Panc1 (cell line): Measurements from ENCODE around the gene SPAG4.

Experiments
- POLR2AphosphoS5 ChIP-seq: IDR thresholded peaks from 2 replicates; pipeline ENCODE4 v1.6.1; 2012; ENCODE audit warnings: mild to moderate bottlenecking, low read depth, low read length, moderate library complexity
- TF ChIP-seq, protein P1 (sequence below): fragments of 450-650 bp; IDR thresholded peaks from 2 replicates; pipeline ENCODE4 v1.5.1; 2017; ENCODE audit warnings: mild to moderate bottlenecking
- TF ChIP-seq, protein P2 (sequence below), 2 experiments: IDR thresholded peaks; 2 replicates each; pipeline ENCODE4 v1.6.1; 2011 to 2012; ENCODE audit warnings: low read depth in 2 of 2, control low read depth in 1 of 2, low read length in 1 of 2, mild to moderate bottlenecking in 1 of 2, moderate library complexity in 1 of 2; ENCODE audit not compliant: insufficient read depth in 1 of 2

DNA sequence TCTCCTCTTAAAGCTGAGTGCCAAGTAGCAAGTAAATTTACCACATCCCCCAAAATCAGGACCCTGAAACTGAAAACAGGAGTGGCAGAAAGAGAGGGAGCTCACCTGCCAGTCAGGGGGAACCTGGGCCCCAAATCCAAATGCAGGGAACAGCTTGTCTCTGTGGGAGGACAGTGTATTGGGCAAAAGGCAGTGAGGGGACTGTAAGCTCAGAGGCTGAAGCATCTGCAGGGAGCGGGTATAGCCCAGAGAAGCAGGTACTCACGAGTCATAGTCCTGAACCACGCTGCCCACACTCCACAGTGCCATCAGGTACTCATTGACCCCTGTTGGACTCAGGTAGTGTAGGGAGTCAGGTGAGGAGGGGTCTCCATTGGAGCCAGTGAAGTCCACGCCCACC lies 15.0 kb downstream of the SPAG4 start:
- TF ChIP-seq, protein P1, sequence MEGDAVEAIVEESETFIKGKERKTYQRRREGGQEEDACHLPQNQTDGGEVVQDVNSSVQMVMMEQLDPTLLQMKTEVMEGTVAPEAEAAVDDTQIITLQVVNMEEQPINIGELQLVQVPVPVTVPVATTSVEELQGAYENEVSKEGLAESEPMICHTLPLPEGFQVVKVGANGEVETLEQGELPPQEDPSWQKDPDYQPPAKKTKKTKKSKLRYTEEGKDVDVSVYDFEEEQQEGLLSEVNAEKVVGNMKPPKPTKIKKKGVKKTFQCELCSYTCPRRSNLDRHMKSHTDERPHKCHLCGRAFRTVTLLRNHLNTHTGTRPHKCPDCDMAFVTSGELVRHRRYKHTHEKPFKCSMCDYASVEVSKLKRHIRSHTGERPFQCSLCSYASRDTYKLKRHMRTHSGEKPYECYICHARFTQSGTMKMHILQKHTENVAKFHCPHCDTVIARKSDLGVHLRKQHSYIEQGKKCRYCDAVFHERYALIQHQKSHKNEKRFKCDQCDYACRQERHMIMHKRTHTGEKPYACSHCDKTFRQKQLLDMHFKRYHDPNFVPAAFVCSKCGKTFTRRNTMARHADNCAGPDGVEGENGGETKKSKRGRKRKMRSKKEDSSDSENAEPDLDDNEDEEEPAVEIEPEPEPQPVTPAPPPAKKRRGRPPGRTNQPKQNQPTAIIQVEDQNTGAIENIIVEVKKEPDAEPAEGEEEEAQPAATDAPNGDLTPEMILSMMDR = no peak
- TF ChIP-seq POLR2AphosphoS5 = no peak
- TF ChIP-seq, protein P2, sequence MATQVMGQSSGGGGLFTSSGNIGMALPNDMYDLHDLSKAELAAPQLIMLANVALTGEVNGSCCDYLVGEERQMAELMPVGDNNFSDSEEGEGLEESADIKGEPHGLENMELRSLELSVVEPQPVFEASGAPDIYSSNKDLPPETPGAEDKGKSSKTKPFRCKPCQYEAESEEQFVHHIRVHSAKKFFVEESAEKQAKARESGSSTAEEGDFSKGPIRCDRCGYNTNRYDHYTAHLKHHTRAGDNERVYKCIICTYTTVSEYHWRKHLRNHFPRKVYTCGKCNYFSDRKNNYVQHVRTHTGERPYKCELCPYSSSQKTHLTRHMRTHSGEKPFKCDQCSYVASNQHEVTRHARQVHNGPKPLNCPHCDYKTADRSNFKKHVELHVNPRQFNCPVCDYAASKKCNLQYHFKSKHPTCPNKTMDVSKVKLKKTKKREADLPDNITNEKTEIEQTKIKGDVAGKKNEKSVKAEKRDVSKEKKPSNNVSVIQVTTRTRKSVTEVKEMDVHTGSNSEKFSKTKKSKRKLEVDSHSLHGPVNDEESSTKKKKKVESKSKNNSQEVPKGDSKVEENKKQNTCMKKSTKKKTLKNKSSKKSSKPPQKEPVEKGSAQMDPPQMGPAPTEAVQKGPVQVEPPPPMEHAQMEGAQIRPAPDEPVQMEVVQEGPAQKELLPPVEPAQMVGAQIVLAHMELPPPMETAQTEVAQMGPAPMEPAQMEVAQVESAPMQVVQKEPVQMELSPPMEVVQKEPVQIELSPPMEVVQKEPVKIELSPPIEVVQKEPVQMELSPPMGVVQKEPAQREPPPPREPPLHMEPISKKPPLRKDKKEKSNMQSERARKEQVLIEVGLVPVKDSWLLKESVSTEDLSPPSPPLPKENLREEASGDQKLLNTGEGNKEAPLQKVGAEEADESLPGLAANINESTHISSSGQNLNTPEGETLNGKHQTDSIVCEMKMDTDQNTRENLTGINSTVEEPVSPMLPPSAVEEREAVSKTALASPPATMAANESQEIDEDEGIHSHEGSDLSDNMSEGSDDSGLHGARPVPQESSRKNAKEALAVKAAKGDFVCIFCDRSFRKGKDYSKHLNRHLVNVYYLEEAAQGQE (IDR thresholded peaks at IDR 0.05; ENCODE audit: insufficient read depth in 1 of 2, low read depth in 2 of 2, low read length in 1 of 2) = no peak
